Measurements from ENCODE around the gene PCSK5.

- TF ChIP-seq CTCF (IDR thresholded peaks at IDR 0.05 in 8 of 11, conservative IDR thresholded peaks at IDR 0.05 in 3 of 11) (no peak), POLR2A (IDR thresholded peaks at IDR 0.05) (no peak)
Observed at GRCh38 chr9:75992482-75993206, 102.2 kb downstream of the PCSK5 start.
